Activated CD4-positive, alpha-beta T cell treated with anti-CD3 and anti-CD28 coated beads for 36 hours (primary cell): ENCODE measurements around the gene SULF2. TPM values are rescaled to one million over a fixed set of nuclear protein-coding genes. Genes with fewer than 3 reads are reported as not detected.

Experiments used
- ATAC-seq: fragments of 200-7000 bp; cut with Tn5 transposase; one replicate; pipeline ENCODE4 v1.10.0; 2021; ENCODE audit warnings: mild to moderate bottlenecking, moderate library complexity
- CTCF ChIA-PET: fragments of 350-600 bp; sonication (Branson Sonifier 250); formaldehyde crosslinking; loops from one replicate; lab custom pipeline; 2021; ENCODE audit warnings: antibody characterized with exemption; lab: Charles Lee
- POLR2A ChIA-PET: fragments of 350-600 bp; sonication (Branson Sonifier 250); formaldehyde crosslinking; loops from one replicate; lab custom pipeline; 2021; ENCODE audit warnings: antibody characterized with exemption, inconsistent platforms; lab: Charles Lee
- DNase-seq: peaks from one replicate; pipeline ENCODE4 v3.0.0-alpha.2; 2020
- H3K27ac Mint-ChIP-seq: one replicate; pipeline ENCODE4 v1.8.0; 2021; ENCODE audit warnings: mixed read lengths
- H3K27me3 Mint-ChIP-seq: one replicate; pipeline ENCODE4 v1.8.0; 2021; ENCODE audit warnings: mixed read lengths
- H3K36me3 Mint-ChIP-seq: one replicate; pipeline ENCODE4 v1.8.0; 2021; ENCODE audit warnings: low read depth, mixed read lengths
- H3K4me1 Mint-ChIP-seq: one replicate; pipeline ENCODE4 v1.8.0; 2021; ENCODE audit warnings: mixed read lengths
- H3K4me3 Mint-ChIP-seq: one replicate; pipeline ENCODE4 v1.8.0; 2021; ENCODE audit warnings: mild to moderate bottlenecking, moderate library complexity, mixed read lengths
- H3K9me3 Mint-ChIP-seq: one replicate; pipeline ENCODE4 v1.8.0; 2021; ENCODE audit warnings: low read depth, mixed read lengths
- intact Hi-C, 2 experiments: fragments of 100-400 bp; cut with DNase I in 1 of 2; cut with micrococcal nuclease in 1 of 2; formaldehyde crosslinking; loops; one replicate each; pipeline versions ENCODE4 v1.14.2 to v1.15.1; 2022 to 2024; cut with DNase I, micrococcal nuclease
- total RNA-seq, 2 experiments: library from RNA; stranded (reverse); gene quantifications; one replicate each; pipeline ENCODE4 v1.2.3, GENCODE V29; 2021

Gene SULF2
- total RNA-seq, 2 experiments from 2014 or later = 0.09 TPM; not detected in 1

DNA sequence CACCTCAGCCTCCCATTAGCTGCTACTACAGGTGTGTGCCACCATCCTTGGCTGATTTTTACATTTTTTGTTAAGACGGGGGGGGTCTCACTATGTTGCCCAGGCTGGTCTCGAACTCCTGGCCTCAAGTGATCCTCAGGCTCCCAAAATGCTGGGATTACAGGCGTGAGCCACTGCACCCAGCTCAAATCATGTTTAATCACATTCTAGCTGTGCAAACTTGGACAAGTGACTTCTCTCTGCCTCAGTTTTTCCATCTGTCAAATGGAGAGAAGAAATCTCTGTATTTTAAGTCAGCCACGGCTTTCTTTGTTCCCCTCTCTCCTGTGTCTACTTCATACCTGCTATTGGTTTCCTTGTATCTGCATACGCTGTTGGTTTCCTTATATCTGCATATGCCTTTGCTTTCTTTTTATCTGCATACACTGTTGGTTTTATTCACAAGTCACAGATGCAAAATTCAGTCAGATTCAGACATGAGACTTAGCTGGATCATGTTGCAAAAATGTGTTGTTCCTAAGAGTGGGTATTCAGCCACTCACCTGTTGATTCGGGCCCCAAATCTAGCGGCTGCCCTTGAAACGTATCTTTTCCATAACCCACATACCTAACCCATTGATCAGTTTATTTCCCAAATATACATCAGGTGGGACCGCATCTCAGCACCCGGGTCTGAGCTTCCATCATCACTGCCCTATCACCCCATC is 30.2 kb downstream of the SULF2 start:
- Mint-ChIP-seq H3K27me3 (peaks cover 3% of the 10 kb centered on the region), H3K9me3 (no peaks in the 10 kb centered on the region), H3K4me3 (no peak overlapping the region), H3K4me1 (no peaks in the 10 kb centered on the region), H3K27ac (no peak overlapping the region), H3K36me3 (no peaks in the 10 kb centered on the region)
- no peak for DNase-seq
- ChIA-PET CTCF (interaction anchor here (1.1 kb wide), 1 partner anchor 9 kb away, joined by 4 read pairs; no protein-coding TSS in a partner anchor), POLR2A (no interaction called here)
- intact Hi-C loops = no loop called here
- no peak for ATAC-seq

DNA sequence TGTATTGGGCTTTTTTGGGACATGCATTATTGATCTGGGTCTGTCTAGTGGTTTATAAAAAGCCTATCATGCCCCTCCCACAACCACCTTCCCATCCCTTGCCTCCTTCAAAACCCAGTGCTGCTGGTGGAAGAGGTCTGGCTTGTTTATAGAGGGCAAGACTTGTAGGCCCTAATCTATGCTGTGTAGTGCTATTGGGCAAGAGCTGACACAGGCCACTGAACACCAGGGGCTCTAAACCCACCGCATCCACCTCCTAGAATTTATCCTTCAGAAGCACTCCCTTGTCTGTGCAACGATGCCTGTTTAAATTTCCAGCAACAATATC is 30.9 kb downstream of the SULF2 start:
- Mint-ChIP-seq H3K9me3 (no peaks in the 10 kb centered on the region), H3K27ac (no peak overlapping the region), H3K36me3 (no peaks in the 10 kb centered on the region), H3K4me3 (no peak overlapping the region), H3K27me3 (peaks cover 3% of the 10 kb centered on the region), H3K4me1 (no peaks in the 10 kb centered on the region)
- DNase-seq (no peak), ATAC-seq (no peak)
- CTCF ChIA-PET = no interaction called here
- intact Hi-C loops = no loop called here
- POLR2A ChIA-PET = no interaction called here

GRCh38 chr20:47753576-47754387 is 31.5 kb downstream of the SULF2 start:
- Mint-ChIP-seq H3K36me3 (no peaks in the 10 kb centered on the region), H3K27me3 (no peaks in the 10 kb centered on the region), H3K27ac (no peak overlapping the region), H3K4me3 (no peak overlapping the region), H3K4me1 (peaks cover 1% of the 10 kb centered on the region), H3K9me3 (no peaks in the 10 kb centered on the region)
- intact Hi-C loops = no loop called here
- ATAC-seq (no peak), DNase-seq (no peak)
- POLR2A ChIA-PET = no interaction called here
- CTCF ChIA-PET = no interaction called here

DNA sequence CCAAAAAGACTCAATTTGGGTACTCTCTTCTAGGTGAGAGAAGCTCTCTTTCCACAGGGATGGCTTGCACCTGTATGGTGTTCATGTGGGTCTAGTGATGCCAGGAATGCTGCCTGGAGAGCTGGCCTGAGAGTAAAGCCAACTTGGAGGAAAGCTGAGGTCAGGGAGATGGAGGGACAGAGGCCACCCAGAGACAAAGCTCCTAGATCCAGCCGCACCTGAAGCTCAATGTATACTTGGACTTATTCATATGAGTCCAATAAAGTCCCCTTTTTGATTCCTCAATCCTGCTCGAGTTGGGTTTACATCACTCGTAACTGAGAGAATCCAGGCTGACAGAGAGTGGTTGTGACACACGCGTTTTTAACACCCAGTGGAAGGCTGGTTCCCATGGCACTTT is 33.8 kb downstream of the SULF2 start:
- POLR2A ChIA-PET = no interaction called here
- Mint-ChIP-seq H3K4me3 (no peak overlapping the region), H3K27ac (no peak overlapping the region), H3K4me1 (peaks cover 4% of the 10 kb centered on the region), H3K27me3 (no peaks in the 10 kb centered on the region), H3K36me3 (no peaks in the 10 kb centered on the region), H3K9me3 (no peaks in the 10 kb centered on the region)
- intact Hi-C loops = no loop called here
- ATAC-seq (no peak), DNase-seq (no peak)
- CTCF ChIA-PET = no interaction called here

DNA sequence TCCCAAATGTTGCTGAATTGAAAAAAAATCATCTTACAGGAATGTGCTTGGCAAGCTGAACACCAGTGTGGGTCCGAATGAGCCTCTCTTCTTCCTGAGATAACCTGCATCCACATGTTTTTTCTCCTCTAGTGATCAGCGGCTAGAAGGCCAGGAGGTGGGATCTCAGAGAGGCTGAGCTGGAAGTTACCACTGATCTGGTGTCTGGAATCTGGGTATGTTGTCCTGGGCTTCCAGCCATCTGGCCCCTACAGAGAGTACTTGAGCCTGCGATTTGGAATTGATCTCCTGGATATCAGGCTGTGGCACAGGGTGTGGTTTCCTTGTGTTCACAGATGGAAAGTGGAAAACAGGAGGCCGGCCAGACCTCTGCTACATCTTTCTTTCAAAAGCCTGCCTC is 35.9 kb downstream of the SULF2 start:
- CTCF ChIA-PET = no interaction called here
- intact Hi-C loops = no loop called here
- no peak overlapping the region for H3K4me3 Mint-ChIP-seq
- no peaks in the 10 kb centered on the region for H3K9me3 Mint-ChIP-seq
- no peak for ATAC-seq
- POLR2A ChIA-PET = interaction anchor here (0.6 kb wide), 1 partner anchor 12 kb away, joined by 3 read pairs; no protein-coding TSS in a partner anchor
- H3K36me3 Mint-ChIP-seq = no peaks in the 10 kb centered on the region
- H3K4me1 Mint-ChIP-seq = peaks cover 4% of the 10 kb centered on the region
- H3K27me3 Mint-ChIP-seq = no peaks in the 10 kb centered on the region
- no peak for DNase-seq
- H3K27ac Mint-ChIP-seq = no peak overlapping the region

- CTCF ChIA-PET = interaction anchor here (0.6 to 1.2 kb wide), 3 partner anchors 16 to 58 kb away, joined by 3 to 4 read pairs (median 3); no protein-coding TSS in a partner anchor
- Mint-ChIP-seq H3K4me1 (peaks cover 4% of the 10 kb centered on the region), H3K4me3 (no peak overlapping the region), H3K36me3 (no peaks in the 10 kb centered on the region), H3K9me3 (no peaks in the 10 kb centered on the region), H3K27ac (no peak overlapping the region), H3K27me3 (no peaks in the 10 kb centered on the region)
- POLR2A ChIA-PET = interaction anchor here (0.6 kb wide), 1 partner anchor 11 kb away, joined by 3 read pairs; no protein-coding TSS in a partner anchor
- ATAC-seq = no peak
- DNase-seq = no peak
- intact Hi-C loops = no loop called here
Observed at GRCh38 chr20:47748823-47749222, 36.5 kb downstream of the SULF2 start.

GRCh38 chr20:47748069-47748468 is 37.2 kb downstream of the SULF2 start:
- Mint-ChIP-seq H3K4me3 (no peak overlapping the region), H3K9me3 (no peaks in the 10 kb centered on the region), H3K27ac (no peak overlapping the region), H3K36me3 (no peaks in the 10 kb centered on the region), H3K27me3 (no peaks in the 10 kb centered on the region), H3K4me1 (peaks cover 4% of the 10 kb centered on the region)
- POLR2A ChIA-PET = no interaction called here
- CTCF ChIA-PET = interaction anchor here (0.6 to 1.2 kb wide), 2 partner anchors 21 to 57 kb away, joined by 3 to 4 read pairs; no protein-coding TSS in a partner anchor
- ATAC-seq = no peak
- intact Hi-C loops = no loop called here
- DNase-seq = no peak

DNA sequence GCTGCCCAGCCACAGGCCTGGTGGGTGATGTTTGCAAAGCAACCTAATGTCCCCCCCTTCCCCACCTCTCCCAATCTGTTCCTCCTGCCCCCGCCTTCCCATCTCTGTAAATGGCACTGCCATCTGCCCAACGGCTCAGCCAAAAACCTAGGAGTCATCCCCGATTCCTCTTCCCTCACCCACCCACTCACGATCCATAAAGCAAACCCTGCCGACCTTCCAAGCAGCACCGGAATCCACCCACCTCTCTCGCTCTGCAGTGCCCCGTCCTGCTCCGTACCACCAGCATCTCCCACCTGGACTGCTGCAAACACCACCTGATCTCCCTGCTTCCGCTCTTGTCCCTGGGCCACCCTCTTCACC is 37.6 kb downstream of the SULF2 start:
- ATAC-seq (no peak), DNase-seq (no peak)
- no peaks in the 10 kb centered on the region for H3K36me3 Mint-ChIP-seq
- no peak overlapping the region for H3K27ac Mint-ChIP-seq
- intact Hi-C loops = no loop called here
- no peak overlapping the region for H3K4me3 Mint-ChIP-seq
- ChIA-PET POLR2A (no interaction called here), CTCF (no interaction called here)
- H3K27me3 Mint-ChIP-seq = no peaks in the 10 kb centered on the region
- H3K9me3 Mint-ChIP-seq = no peaks in the 10 kb centered on the region
- H3K4me1 Mint-ChIP-seq = peaks cover 4% of the 10 kb centered on the region

DNA sequence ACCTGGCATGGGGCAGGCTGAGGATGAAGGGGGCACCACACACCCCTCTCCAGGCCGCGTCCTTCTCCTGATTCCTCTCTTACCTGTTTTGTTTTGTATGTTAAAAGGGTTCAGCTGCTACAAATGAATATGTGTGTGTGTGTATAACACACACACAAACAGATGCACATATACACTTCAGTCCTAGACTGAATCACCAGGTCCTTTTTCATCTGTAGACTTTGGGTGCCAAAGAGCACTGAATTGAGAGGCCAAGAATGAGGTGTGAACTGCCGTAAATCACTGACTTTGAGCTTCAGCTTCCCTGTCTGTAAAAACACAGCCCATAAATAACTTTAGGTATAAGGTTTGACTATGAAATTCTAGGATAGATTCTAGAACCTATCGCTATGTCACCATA is 40.5 kb downstream of the SULF2 start:
- Mint-ChIP-seq H3K36me3 (no peaks in the 10 kb centered on the region), H3K27me3 (no peaks in the 10 kb centered on the region), H3K4me1 (peaks cover 4% of the 10 kb centered on the region), H3K9me3 (no peaks in the 10 kb centered on the region), H3K4me3 (no peak overlapping the region), H3K27ac (no peak overlapping the region)
- intact Hi-C loops = no loop called here
- ATAC-seq (no peak), DNase-seq (no peak)
- POLR2A ChIA-PET = no interaction called here
- CTCF ChIA-PET = no interaction called here

DNA sequence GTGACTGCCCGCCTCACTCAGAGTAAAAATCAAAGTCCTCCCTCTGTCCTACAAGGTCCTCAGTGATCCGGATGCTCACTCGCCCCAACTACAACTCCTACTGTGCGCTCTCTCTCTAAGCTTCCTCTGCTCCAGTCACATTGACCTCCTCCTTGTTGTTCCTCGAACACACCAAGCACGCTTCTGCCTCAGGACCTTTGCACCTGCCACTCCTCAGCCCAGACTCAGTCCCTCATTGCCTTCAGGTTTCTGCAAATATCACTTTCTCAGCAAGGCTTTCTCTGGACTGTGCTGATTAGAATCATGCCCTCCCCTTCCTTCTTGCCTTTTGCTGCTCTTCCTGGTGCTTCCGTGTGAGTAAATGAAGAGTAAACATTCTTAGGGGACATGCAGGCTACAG is 41.6 kb downstream of the SULF2 start:
- no peaks in the 10 kb centered on the region for H3K9me3 Mint-ChIP-seq
- DNase-seq = no peak
- POLR2A ChIA-PET = no interaction called here
- H3K36me3 Mint-ChIP-seq = no peaks in the 10 kb centered on the region
- no peaks in the 10 kb centered on the region for H3K27me3 Mint-ChIP-seq
- CTCF ChIA-PET = no interaction called here
- intact Hi-C loops = no loop called here
- peaks cover 1% of the 10 kb centered on the region for H3K4me1 Mint-ChIP-seq
- H3K27ac Mint-ChIP-seq = no peak overlapping the region
- ATAC-seq = no peak
- H3K4me3 Mint-ChIP-seq = no peak overlapping the region

- Mint-ChIP-seq H3K4me3 (no peak overlapping the region), H3K36me3 (no peaks in the 10 kb centered on the region), H3K27ac (no peak overlapping the region), H3K27me3 (no peaks in the 10 kb centered on the region), H3K4me1 (no peaks in the 10 kb centered on the region), H3K9me3 (no peaks in the 10 kb centered on the region)
- DNase-seq (no peak), ATAC-seq (no peak)
- ChIA-PET POLR2A (no interaction called here), CTCF (no interaction called here)
- intact Hi-C loops = no loop called here
Observed at GRCh38 chr20:47741669-47742608, 43.3 kb downstream of the SULF2 start.
